ENCODE measurements around the gene TMEM200A.
A peak's percentile ranks its signal among the peaks of the same experiment; 100 is the strongest.

Gene TMEM200A

DNA sequence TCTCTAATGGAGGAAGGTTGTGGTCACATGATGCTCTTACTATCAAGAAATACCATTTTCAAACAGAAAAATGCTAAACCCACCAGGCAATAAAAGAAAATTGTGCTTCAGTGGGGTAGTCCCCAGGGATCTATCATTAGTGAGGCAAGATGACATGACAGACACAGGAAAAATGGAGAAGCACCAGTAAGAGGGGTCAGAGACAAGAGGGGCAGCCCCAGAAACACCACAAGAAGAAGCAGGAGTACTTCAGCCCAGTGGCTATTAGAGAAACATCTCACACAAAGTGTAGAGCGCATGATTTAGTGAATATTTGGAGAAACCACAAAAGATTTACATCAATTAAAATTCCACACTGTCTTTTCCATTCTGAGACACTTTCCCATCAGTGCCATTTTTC, 10.2 kb upstream of the TMEM200A start:
- DNase-seq (ENCODE audit: low read depth, low spot score), result no peak
- H3K9ac ChIP-seq (ENCODE audit: insufficient read length), result no peak overlapping the region
- TF ChIP-seq POLR2AphosphoS5 (IDR thresholded peaks at IDR 0.05; ENCODE audit: borderline replicate concordance, low read depth, low read length) (no peak), EZH2 (IDR thresholded peaks at IDR 0.05) (no peak), FOXP2 (optimal IDR thresholded peaks at IDR 0.05; ENCODE audit: control extremely low read depth, extremely low read length, insufficient read depth) (no peak)
- no peak overlapping the region for H3K27ac ChIP-seq
- no peak overlapping the region for H3K4me3 ChIP-seq
- H3K36me3 ChIP-seq (ENCODE audit: insufficient read depth, low read length), result no peaks in the 10 kb centered on the region
- no peaks in the 10 kb centered on the region for H3K9me3 ChIP-seq (ENCODE audit: low read depth, low read length)

DNA sequence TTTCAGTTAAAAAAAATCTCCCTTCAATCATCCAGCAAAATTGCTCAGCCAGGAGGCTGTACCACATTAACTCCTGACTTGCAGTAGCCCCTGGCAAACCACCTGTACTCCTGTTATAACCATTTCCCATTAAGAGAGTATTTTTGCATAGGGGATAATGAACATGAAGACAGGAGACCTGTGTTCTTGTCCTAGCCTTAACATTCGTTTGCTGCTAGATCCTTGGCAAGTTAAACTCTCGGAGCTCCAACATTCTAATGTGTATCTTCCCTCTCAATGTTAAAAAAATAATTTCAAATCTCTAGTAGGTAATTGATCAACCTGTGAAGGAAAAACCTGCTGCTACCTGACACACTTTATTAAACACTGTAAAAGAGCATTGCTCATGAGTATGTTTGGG, 8.4 kb upstream of the TMEM200A start:
- TF ChIP-seq EZH2 (IDR thresholded peaks at IDR 0.05) (no peak), FOXP2 (optimal IDR thresholded peaks at IDR 0.05; ENCODE audit: control extremely low read depth, extremely low read length, insufficient read depth) (no peak), POLR2AphosphoS5 (IDR thresholded peaks at IDR 0.05; ENCODE audit: borderline replicate concordance, low read depth, low read length) (no peak)
- DNase-seq (ENCODE audit: low read depth, low spot score), result no peak
- Histone ChIP-seq H3K9me3 (ENCODE audit: low read depth, low read length) (no peaks in the 10 kb centered on the region), H3K4me3 (no peak overlapping the region), H3K27ac (no peak overlapping the region), H3K9ac (ENCODE audit: insufficient read length) (no peak overlapping the region), H3K36me3 (ENCODE audit: insufficient read depth, low read length) (no peaks in the 10 kb centered on the region)

DNA sequence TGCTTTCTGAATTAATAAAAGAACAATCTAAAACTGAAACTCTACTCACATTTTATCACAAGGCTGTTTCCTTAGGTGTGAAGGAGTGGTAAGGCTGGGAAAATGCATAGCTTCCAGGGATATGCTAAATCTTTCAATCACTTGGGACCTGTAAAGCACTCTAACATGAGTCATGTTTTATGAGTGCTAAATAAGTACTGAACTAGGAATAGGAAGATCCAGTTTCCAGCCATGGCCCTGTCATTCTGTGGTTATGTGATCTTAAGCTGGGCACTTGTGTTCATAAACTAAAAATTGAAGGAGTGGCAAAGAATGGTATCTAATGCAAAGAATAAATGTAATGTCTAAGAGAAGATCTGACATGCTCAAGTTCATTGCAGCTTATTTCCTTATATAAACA, 6.1 kb upstream of the TMEM200A start:
- DNase-seq (ENCODE audit: low read depth, low spot score), result no peak
- H3K9me3 ChIP-seq (ENCODE audit: low read depth, low read length), result no peaks in the 10 kb centered on the region
- no peak overlapping the region for H3K9ac ChIP-seq (ENCODE audit: insufficient read length)
- H3K4me3 ChIP-seq, result no peak overlapping the region
- no peaks in the 10 kb centered on the region for H3K36me3 ChIP-seq (ENCODE audit: insufficient read depth, low read length)
- H3K27ac ChIP-seq, result no peak overlapping the region
- no peak for TF ChIP-seq POLR2AphosphoS5 (IDR thresholded peaks at IDR 0.05; ENCODE audit: borderline replicate concordance, low read depth, low read length)
- no peak for TF ChIP-seq FOXP2 (optimal IDR thresholded peaks at IDR 0.05; ENCODE audit: control extremely low read depth, extremely low read length, insufficient read depth)
- no peak for TF ChIP-seq EZH2 (IDR thresholded peaks at IDR 0.05)

DNA sequence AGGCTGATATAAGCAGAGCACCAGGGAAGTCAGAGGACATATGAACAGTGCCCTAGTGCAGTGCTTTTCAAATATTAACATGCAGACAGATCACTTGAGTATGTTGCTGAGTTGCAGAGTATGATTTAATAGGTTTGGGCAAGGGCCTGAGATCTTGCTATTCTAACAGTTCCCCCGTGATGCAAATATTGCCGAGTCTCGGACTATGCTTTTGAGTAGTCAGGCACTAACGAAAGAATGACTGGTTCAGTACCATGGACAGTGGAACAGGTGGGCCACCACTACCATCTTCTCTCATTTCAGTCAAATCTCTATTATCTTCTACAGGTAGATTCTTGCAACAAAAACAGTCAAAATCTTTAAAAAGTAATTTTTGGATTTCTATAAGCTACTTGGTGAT, 3.7 kb upstream of the TMEM200A start:
- peak; percentile 6 for DNase-seq (ENCODE audit: low read depth, low spot score)
- Histone ChIP-seq H3K27ac (no peak overlapping the region), H3K4me3 (no peak overlapping the region), H3K9me3 (ENCODE audit: low read depth, low read length) (no peaks in the 10 kb centered on the region), H3K9ac (ENCODE audit: insufficient read length) (no peak overlapping the region), H3K36me3 (ENCODE audit: insufficient read depth, low read length) (no peaks in the 10 kb centered on the region)
- TF ChIP-seq POLR2AphosphoS5 (IDR thresholded peaks at IDR 0.05; ENCODE audit: borderline replicate concordance, low read depth, low read length), result no peak
- TF ChIP-seq EZH2 (IDR thresholded peaks at IDR 0.05), result no peak

DNA sequence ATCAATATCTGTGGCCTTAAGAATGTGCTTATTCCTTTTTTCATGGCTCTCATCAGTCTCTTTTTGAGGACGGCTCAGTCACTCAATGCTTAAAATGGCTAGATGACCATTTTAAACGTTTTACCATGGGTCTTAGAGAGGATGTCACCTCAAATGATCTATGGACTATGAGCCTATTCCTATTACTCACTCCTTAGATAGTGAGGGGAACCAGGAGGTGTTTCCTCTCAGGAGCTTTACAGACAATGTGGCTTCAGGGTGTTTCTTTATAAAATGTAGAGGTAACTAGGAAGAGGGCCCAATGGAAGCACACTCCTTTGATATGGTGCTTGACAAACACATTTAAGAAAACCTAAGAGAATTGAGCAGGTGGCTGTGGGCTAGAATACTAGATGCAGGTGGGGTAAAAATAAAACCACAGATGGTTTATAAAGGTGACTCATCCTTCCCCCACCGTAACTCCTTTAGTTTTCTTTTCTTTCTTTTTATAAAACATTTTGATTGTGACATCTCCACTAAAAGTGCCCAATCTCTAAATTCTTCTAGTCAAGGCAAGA, 1.5 kb upstream of the TMEM200A start:
- Histone ChIP-seq H3K4me3 (no peak overlapping the region), H3K9me3 (ENCODE audit: low read depth, low read length) (no peaks in the 10 kb centered on the region), H3K9ac (ENCODE audit: insufficient read length) (no peak overlapping the region), H3K27ac (no peak overlapping the region), H3K36me3 (ENCODE audit: insufficient read depth, low read length) (no peaks in the 10 kb centered on the region)
- no peak for TF ChIP-seq EZH2 (IDR thresholded peaks at IDR 0.05)
- TF ChIP-seq POLR2AphosphoS5 (IDR thresholded peaks at IDR 0.05; ENCODE audit: borderline replicate concordance, low read depth, low read length), result no peak
- no peak for TF ChIP-seq FOXP2 (optimal IDR thresholded peaks at IDR 0.05; ENCODE audit: control extremely low read depth, extremely low read length, insufficient read depth)
- DNase-seq (ENCODE audit: low read depth, low spot score), result no peak

DNA sequence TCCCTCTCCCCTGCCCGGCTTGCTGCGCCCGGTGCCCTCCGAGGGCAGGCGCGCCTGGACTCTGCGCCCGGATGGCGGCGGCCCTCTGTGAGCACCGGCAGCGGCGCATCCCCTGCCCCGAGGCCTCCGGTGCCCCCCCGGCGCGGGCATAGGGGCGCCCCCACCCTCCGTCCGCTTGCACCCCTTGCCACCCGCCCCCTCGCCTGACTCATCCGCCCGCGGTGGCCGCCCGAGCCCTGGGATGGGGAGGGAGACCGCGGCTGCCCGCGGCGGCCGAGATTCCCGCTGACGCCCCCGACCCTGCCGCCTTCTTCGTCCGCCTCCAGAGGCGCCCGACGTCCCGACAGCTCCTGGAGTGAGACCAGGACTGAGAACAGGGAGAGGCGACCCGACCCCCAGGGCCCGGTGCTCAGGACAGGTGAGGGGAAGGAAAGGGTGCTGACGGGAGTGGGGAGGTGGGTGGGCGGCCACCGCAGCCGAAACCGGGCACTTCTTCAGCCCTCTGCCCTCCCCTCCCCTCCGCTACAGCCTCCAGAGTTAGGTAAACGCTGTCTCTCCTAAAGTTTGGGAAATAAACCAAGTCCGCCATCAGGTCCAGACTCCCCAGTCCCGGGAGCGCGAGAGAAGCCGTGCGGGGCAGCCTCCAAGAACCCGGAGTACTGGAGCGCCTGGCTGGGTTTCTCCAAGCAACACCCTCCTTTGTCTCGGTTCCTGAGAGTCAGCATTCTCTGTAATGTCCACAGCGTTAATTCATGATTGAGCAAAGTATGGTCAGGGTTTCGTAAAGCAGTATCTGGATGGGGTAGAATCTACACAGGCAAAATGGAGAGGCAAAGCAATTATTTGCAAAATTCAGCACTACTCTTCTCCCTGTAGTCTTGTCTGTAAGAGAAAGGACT, 539 bp downstream of the TMEM200A start:
- TF ChIP-seq EZH2 (IDR thresholded peaks at IDR 0.05) (no peak), POLR2AphosphoS5 (IDR thresholded peaks at IDR 0.05; ENCODE audit: borderline replicate concordance, low read depth, low read length) (no peak), FOXP2 (optimal IDR thresholded peaks at IDR 0.05; ENCODE audit: control extremely low read depth, extremely low read length, insufficient read depth) (no peak)
- Histone ChIP-seq H3K9me3 (ENCODE audit: low read depth, low read length) (no peaks in the 10 kb centered on the region), H3K27ac (no peak overlapping the region), H3K4me3 (peak overlapping the region; percentile 92), H3K36me3 (ENCODE audit: insufficient read depth, low read length) (no peaks in the 10 kb centered on the region), H3K9ac (ENCODE audit: insufficient read length) (no peak overlapping the region)
- no peak for DNase-seq (ENCODE audit: low read depth, low spot score)

DNA sequence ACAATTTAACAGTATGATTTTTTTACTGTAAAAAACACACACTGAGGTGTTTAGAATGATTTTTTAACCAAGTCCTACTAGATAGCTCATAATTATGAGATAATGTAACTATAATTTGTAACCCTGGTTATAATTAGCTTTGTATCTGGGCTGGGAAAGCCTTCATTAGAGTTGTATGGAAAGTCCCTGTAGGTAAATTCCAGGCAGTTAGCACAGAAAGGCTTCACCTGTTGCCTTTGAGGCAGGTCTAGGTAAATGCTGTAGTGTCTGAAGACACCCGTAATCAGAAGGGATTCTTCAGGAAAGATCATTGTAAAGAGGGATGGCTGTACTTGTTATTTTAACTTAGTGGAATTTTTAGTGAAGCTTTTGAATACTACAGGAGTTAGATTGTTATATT, 1.9 kb downstream of the TMEM200A start:
- Histone ChIP-seq H3K27ac (no peak overlapping the region), H3K9me3 (ENCODE audit: low read depth, low read length) (no peaks in the 10 kb centered on the region), H3K4me3 (no peak overlapping the region), H3K36me3 (ENCODE audit: insufficient read depth, low read length) (no peaks in the 10 kb centered on the region), H3K9ac (ENCODE audit: insufficient read length) (no peak overlapping the region)
- DNase-seq (ENCODE audit: low read depth, low spot score), result no peak
- TF ChIP-seq EZH2 (IDR thresholded peaks at IDR 0.05) (no peak), POLR2AphosphoS5 (IDR thresholded peaks at IDR 0.05; ENCODE audit: borderline replicate concordance, low read depth, low read length) (no peak), FOXP2 (optimal IDR thresholded peaks at IDR 0.05; ENCODE audit: control extremely low read depth, extremely low read length, insufficient read depth) (no peak)

DNA sequence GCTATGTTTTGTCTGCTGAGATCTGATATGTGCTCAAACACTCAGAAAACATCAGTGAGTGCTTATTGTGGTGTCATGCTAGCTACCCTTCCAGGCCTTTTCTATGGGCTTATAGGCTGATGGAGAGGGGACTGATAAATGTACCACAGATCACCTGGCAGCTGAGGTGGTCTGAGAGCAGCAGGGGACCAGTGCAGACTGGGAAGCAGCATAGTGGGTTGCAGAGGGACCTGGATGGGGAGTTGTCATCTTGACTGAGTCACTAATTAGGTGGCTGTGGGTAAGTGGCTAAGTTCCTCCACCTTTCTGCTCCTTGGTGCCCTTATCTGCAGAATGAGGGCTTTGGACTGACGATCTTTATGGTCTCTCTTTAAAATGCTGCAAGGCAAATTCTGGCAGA, 2.8 kb downstream of the TMEM200A start:
- no peak for DNase-seq (ENCODE audit: low read depth, low spot score)
- Histone ChIP-seq H3K27ac (no peak overlapping the region), H3K4me3 (no peak overlapping the region), H3K36me3 (ENCODE audit: insufficient read depth, low read length) (no peaks in the 10 kb centered on the region), H3K9ac (ENCODE audit: insufficient read length) (no peak overlapping the region), H3K9me3 (ENCODE audit: low read depth, low read length) (no peaks in the 10 kb centered on the region)
- no peak for TF ChIP-seq POLR2AphosphoS5 (IDR thresholded peaks at IDR 0.05; ENCODE audit: borderline replicate concordance, low read depth, low read length)
- TF ChIP-seq FOXP2 (optimal IDR thresholded peaks at IDR 0.05; ENCODE audit: control extremely low read depth, extremely low read length, insufficient read depth), result no peak
- TF ChIP-seq EZH2 (IDR thresholded peaks at IDR 0.05), result no peak

All from SK-N-MC (cell line).